ENCODE measurements around the gene DPH2. TPM values are rescaled to one million over a fixed set of nuclear protein-coding genes. Genes with fewer than 3 reads are reported as not detected.

Gene DPH2
- total and polyA plus RNA-seq, 10 of the 15 experiments (the other 5 are each of a cell fraction or from before 2014, with no cell fraction given), result 13.1 to 82.9 (median 52.0) TPM

DNA sequence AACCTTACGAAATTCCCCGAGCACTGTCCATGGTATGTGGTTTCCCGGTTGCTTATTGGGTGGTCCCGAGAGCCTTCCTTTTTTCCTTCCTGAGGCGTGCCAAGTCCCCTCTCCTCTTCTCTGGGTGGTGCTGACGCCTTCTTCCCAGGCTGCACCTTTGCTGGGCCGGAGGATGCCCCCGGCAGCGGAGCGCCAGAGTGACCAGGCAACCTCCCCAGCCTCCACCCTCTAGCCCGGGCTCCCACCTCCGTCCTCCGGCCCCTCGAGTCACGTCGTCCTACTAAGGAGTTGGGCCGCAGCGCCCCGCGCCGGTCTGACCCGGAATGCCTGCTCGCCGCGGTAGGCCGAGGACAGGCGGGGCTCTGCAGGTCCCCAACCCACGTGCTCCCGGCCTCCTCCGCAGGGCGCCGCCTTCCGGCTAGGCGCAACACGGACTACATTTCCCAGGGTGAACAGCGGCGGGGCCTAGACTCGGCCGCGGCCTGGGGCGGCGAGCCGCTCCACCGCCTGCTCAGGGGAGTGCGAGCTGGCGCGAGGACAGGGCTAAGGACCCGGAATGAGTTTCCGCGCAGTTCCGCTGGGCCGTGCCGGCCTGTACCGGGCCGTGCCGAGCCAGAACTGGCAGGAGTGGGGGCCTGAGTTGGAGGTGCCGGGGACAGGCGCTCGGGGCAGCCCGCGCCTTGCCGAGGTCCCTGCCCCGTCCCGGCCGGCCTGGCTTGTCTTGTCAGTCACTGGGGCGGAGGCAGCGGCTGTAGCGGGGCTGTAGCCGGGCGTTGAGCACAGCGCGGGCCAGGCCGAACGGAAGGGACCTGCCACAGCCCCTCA, 23.4 kb upstream of the DPH2 start, which contains the start of gene IPO13 (continued):
- TF ChIP-seq E2F8 (IDR thresholded peaks at IDR 0.05; ENCODE audit: low read depth, partially characterized antibody) (no peak), IKZF2 (IDR thresholded peaks at IDR 0.05) (peak; percentile 62 to 73), HDGF (IDR thresholded peaks at IDR 0.05) (peak; percentile 95; the same call in 1 of the 2 replicates), CUX1 (IDR thresholded peaks at IDR 0.05; ENCODE audit: insufficient replicate concordance, low read depth, low read length) (no peak), TAF1 (IDR thresholded peaks at IDR 0.05; ENCODE audit: borderline replicate concordance, low read depth, low read length) (peak; percentile 89), EZH2 (IDR thresholded peaks at IDR 0.05; ENCODE audit: borderline replicate concordance, control insufficient read depth, low read depth, low read length) (no peak), CEBPZ (IDR thresholded peaks at IDR 0.05; ENCODE audit: low read depth, low read length) (no peak), CHD1 (IDR thresholded peaks at IDR 0.05; ENCODE audit: low read depth, low read length) (peak; percentile 62; the same call in 1 of the 2 replicates), DPF2 (IDR thresholded peaks at IDR 0.05) (peak; percentile 90), NR2C2 (IDR thresholded peaks at IDR 0.05; ENCODE audit: borderline replicate concordance, control insufficient read depth, insufficient read length, low read depth) (no peak), SPI1 (IDR thresholded peaks at IDR 0.05; ENCODE audit: borderline replicate concordance, insufficient read depth, low read depth, low read length) (no peak), ZNF24 (IDR thresholded peaks at IDR 0.05) (no peak), ZSCAN29 (IDR thresholded peaks at IDR 0.05) (no peak), USF1 (IDR thresholded peaks at IDR 0.05; ENCODE audit: borderline replicate concordance, extremely low read length, insufficient read depth, low read depth, low read length) (peak; percentile 89), TCF3 (IDR thresholded peaks at IDR 0.05; ENCODE audit: borderline replicate concordance, insufficient read depth, low read depth, low read length) (0 out of 2 replicates have a peak, but pooled peaks have one; percentile 17), IRF4 (IDR thresholded peaks at IDR 0.05; ENCODE audit: low read depth, low read length) (0 out of 2 replicates have a peak, but pooled peaks have one; percentile 8)

All from GM12878 (cell line).